ENCODE results near the gene B4GALNT1.
"Not testable (repeated sequence)": the region's sequence is repeated elsewhere in the genome, so short reads cannot be mapped to it uniquely, and the experiment has no call there.

Gene B4GALNT1

GRCh38 chr12:57636731-57637130 lies 3.7 kb upstream of the B4GALNT1 start:
- DNase-seq: not testable (repeated sequence)

GRCh38 chr12:57632073-57632957 lies 686 bp downstream of the B4GALNT1 start:
- no peak for DNase-seq

GRCh38 chr12:57631566-57632072 lies 1.4 kb downstream of the B4GALNT1 start:
- no peak for DNase-seq

DNA sequence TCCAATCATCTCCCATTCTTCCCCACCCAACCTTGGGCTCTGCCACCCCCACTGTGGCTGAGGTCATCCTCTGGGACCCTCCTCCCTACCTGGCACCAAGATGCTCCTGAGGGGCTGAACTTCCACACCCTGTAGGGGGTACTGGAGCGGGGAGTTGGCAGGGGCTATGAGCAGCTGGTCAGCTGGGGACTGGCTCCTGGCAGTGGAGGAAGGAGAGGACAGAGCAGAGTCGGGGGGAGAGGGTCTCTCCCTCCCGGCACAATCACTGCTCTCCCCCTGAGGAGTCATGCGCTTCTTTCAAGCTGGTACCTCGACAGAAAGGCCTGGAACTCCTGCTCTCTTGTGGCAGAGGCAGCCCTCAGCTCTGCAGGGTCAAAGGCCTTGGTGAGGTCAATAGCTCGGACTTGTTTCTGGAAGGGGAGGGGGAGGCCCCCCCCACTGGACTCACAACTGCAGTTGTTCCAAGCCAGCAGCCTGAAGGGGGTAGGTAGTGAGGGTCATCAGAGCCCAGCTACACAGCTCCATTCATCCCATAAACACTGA lies 2.0 kb downstream of the B4GALNT1 start:
- no peak for DNase-seq

DNA sequence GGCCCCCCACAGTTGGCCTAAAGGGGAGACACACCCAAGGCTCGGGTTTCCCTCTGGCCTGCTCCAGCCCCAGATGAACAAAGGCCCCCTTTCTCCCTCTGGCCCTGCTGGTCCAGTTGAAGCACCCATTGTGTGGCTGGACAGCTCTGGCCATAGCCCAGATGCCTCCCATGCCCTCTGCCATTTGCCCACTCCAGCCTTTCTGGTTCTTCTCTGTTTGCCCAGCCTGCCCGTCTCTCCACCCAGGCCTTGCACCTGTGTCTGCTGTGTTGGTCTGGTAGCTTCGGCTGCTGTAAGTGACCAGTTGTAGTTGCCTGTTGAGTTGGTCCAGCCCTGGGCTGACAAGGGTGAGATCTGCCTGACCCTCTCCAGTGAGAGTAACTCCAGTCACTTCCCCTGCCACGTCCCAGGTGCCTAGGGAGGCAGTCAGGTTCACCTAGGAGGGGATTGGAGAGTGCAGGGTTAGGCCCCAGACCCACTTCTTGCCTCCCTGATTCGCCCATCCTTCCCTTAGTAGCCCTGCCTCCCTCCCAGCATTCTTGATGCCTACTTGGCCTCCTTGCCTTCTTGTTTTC lies 3.0 kb downstream of the B4GALNT1 start:
- DNase-seq: no peak

GRCh38 chr12:57628280-57629191 lies 4.5 kb downstream of the B4GALNT1 start:
- no peak for DNase-seq

DNA sequence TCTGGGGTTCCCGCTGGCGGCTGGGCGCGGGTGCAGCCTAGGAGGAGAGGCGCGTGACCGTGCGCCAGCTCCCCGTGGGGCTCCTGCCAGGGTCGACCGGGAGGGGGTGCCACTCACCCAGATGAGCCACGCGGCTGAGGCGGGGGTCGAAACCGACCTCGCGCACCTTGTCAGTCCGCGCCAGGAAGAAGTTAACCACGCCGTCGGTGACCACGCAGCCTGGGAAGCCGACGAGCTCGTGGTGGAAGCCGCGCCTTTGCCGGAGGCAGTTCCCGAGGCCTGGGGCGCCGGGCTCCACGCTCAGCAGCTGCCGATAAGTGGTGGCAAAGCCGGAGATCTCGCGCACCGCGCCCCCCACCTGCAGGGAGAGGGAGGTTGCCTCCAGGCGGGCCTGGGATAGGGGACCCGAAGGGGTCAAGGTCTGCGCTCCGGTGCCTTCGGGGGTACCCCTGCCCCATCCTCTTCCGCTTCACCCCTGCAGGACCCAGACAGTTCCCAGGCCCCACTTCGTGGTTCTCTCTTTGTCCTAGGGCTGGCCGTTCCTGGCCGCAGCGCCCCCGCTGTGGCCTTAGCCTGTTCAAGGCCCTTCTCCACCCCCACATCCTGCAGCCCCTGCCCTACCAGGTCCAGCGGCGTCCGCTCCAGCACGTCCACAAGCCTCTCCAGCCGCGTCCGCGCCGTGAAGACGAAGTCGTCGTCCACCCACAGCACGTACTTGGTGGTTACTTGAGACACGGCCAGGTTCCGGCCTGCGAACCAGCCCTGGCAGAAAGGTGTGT lies 5.3 kb downstream of the B4GALNT1 start:
- DNase-seq: no peak

- no peak for DNase-seq
These were observed 6.0 kb downstream of the B4GALNT1 start for GRCh38 chr12:57626921-57627445.

- no peak for DNase-seq
These were observed 6.7 kb downstream of the B4GALNT1 start for GRCh38 chr12:57626111-57626920.

- DNase-seq: no peak
These were observed 7.6 kb downstream of the B4GALNT1 start for GRCh38 chr12:57625261-57626032.

DNA sequence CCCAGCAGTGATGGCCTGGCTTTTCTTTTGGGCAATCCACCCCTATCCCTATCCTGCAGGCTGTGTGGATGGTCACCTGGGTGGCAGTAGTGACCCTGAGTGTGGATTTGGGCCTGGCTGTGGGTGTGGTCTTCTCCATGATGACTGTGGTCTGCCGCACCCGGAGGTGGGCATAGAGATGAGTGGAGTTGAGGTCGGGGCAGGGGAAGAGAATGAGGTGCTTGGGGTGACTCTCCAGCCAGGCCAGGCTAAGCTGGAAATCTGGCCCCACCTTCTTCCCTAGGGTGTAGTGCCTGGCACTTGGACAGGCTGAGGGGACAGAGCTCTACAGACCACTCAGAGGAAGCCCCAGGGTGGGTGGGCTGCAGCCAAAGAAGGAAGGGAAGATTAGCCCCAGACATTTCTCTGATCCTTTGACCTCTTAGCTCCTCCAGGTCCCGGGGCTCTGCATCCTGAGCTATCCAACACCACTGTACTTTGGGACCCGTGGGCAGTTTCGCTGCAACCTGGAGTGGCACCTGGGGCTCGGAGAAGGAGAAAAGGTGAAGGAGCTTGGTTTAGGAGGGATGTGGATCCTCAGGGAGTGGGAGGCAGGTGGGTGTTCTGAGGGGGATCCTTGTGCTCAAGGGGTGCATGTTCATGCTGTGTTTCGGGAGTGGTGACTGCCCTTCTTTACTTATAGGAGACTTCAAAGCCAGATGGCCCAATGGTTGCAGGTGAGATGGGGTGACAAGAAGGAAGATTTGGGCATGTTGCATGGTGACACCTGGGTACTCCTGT lies 8.4 kb downstream of the B4GALNT1 start:
- DNase-seq: no peak

DNA sequence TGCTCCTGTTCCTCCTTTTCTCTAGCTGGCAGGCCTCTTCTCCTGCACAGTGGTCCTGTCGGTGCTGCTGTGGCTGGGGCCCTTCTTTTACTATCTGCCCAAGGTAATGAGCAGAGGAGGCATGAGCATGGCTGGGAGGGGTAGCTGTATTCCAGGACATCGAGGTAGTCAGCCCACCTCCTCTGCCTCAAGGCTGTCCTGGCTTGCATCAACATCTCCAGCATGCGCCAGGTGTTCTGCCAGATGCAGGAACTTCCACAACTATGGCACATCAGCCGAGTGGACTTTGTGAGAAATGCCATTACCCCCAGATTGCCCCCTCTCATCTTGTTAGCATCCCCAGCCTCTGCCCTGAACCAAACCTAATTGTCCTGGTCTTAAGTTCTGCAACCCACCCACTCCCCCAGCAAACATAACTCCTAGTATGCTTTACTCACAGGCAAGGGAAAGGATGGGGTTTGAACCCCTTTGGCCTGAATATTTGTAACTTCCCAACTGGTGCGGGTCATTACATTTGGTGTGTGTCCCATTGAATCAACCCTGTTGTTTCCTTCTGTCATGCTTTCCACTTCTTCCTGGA lies 9.1 kb downstream of the B4GALNT1 start:
- DNase-seq: no peak

- no peak for DNase-seq
These were observed 9.6 kb downstream of the B4GALNT1 start for GRCh38 chr12:57623385-57623784.

GRCh38 chr12:57622293-57623245 lies 10.4 kb downstream of the B4GALNT1 start:
- DNase-seq: no peak

GRCh38 chr12:57621497-57622292 lies 11.3 kb downstream of the B4GALNT1 start:
- no peak for DNase-seq

- DNase-seq: no peak
These were observed 12.0 kb downstream of the B4GALNT1 start for GRCh38 chr12:57620936-57621496.

All from DMS153 (cell line).